GM19193 (cell line): ENCODE data around the gene DNAH14.

ENCODE experiments used
- POLR2A ChIP-seq: IDR thresholded peaks from 4 replicates; pipeline ENCODE4 v1.6.1; 2011; ENCODE audit not compliant: insufficient read depth, insufficient read length; ENCODE audit errors: extremely low read depth

Gene DNAH14

GRCh38 chr1:224906340-224906739 lies 23.1 kb upstream of the DNAH14 start:
- no peak for TF ChIP-seq POLR2A

- TF ChIP-seq POLR2A, result no peak
These were observed 18.3 kb upstream of the DNAH14 start for GRCh38 chr1:224911217-224911616.

- no peak for TF ChIP-seq POLR2A
These were observed 15.1 kb upstream of the DNAH14 start for GRCh38 chr1:224914292-224914900.

GRCh38 chr1:224919508-224919907 lies 10.0 kb upstream of the DNAH14 start:
- TF ChIP-seq POLR2A, result no peak

- TF ChIP-seq POLR2A, result no peak
These were observed 8.5 kb upstream of the DNAH14 start for GRCh38 chr1:224920930-224921329.

- no peak for TF ChIP-seq POLR2A
These were observed 8.1 kb upstream of the DNAH14 start for GRCh38 chr1:224921354-224921753.

- no peak for TF ChIP-seq POLR2A
These were observed 6.9 kb upstream of the DNAH14 start for GRCh38 chr1:224922404-224923164.

GRCh38 chr1:224923726-224924125 lies 5.7 kb upstream of the DNAH14 start:
- no peak for TF ChIP-seq POLR2A

- no peak for TF ChIP-seq POLR2A
These were observed 569 bp upstream of the DNAH14 start for GRCh38 chr1:224928906-224929305.

- no peak for TF ChIP-seq POLR2A
These were observed 2.1 kb downstream of the DNAH14 start for GRCh38 chr1:224931605-224932004.

- TF ChIP-seq POLR2A, result no peak
These were observed 3.3 kb downstream of the DNAH14 start for GRCh38 chr1:224932607-224933249.

- no peak for TF ChIP-seq POLR2A
These were observed 4.1 kb downstream of the DNAH14 start for GRCh38 chr1:224933584-224933983.

GRCh38 chr1:224938652-224939051 lies 9.2 kb downstream of the DNAH14 start:
- TF ChIP-seq POLR2A, result no peak

- TF ChIP-seq POLR2A, result no peak
These were observed 10.5 kb downstream of the DNAH14 start for GRCh38 chr1:224939844-224940425.

- no peak for TF ChIP-seq POLR2A
These were observed 28.2 kb downstream of the DNAH14 start for GRCh38 chr1:224957696-224958095.
